Chondrocyte (in vitro differentiated cells): ENCODE data around the gene SCAANT1. TPM values are rescaled to one million over a fixed set of nuclear protein-coding genes. Genes with fewer than 3 reads are reported as not detected.
A peak's percentile ranks its signal among the peaks of the same experiment; 100 is the strongest.

Experiments used
- DNase-seq: peaks from one replicate; pipeline ENCODE4 v3.0.0; 2021; ENCODE audit warnings: mixed read lengths, low spot score
- H3K27ac Mint-ChIP-seq: one replicate; pipeline ENCODE4 v1.8.0; 2021; ENCODE audit warnings: mild to moderate bottlenecking, moderate library complexity, mixed read lengths; ENCODE audit not compliant: unreplicated experiment
- H3K27me3 Mint-ChIP-seq: 2 replicates; pipeline ENCODE4 v1.8.0; 2021; ENCODE audit warnings: low read depth, mixed read lengths
- H3K36me3 Mint-ChIP-seq: 2 replicates; pipeline ENCODE4 v1.8.0; 2021; ENCODE audit warnings: low read depth, mixed read lengths
- H3K4me1 Mint-ChIP-seq: 2 replicates; pipeline ENCODE4 v1.8.0; 2021; ENCODE audit warnings: low read depth, mild to moderate bottlenecking, mixed read lengths
- H3K4me3 Mint-ChIP-seq: one replicate; pipeline ENCODE4 v1.8.0; 2021; ENCODE audit warnings: mild to moderate bottlenecking, moderate library complexity, mixed read lengths; ENCODE audit not compliant: unreplicated experiment
- H3K9me3 Mint-ChIP-seq: 2 replicates; pipeline ENCODE4 v1.8.0; 2021; ENCODE audit warnings: low read depth, mixed read lengths
- total RNA-seq: library from RNA; stranded (reverse); gene quantifications from 3 replicates; pipeline ENCODE4 v1.2.1, GENCODE V29; 2021
- TF ChIP-seq, protein P1 (sequence below): fragments of 200-600 bp; sonication (generic); IDR thresholded peaks from 2 replicates; pipeline ENCODE4 v1.5.0; 2021; ENCODE audit warnings: antibody characterized with exemption, mild to moderate bottlenecking, moderate library complexity

Gene SCAANT1
- total RNA-seq, 1 donor from 2014 or later, result not detected

GRCh38 chr3:63864965-63865327, 47.2 kb downstream of the SCAANT1 start:
- TF ChIP-seq, protein P1, sequence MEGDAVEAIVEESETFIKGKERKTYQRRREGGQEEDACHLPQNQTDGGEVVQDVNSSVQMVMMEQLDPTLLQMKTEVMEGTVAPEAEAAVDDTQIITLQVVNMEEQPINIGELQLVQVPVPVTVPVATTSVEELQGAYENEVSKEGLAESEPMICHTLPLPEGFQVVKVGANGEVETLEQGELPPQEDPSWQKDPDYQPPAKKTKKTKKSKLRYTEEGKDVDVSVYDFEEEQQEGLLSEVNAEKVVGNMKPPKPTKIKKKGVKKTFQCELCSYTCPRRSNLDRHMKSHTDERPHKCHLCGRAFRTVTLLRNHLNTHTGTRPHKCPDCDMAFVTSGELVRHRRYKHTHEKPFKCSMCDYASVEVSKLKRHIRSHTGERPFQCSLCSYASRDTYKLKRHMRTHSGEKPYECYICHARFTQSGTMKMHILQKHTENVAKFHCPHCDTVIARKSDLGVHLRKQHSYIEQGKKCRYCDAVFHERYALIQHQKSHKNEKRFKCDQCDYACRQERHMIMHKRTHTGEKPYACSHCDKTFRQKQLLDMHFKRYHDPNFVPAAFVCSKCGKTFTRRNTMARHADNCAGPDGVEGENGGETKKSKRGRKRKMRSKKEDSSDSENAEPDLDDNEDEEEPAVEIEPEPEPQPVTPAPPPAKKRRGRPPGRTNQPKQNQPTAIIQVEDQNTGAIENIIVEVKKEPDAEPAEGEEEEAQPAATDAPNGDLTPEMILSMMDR, result no peak
- DNase-seq, result no peak
- peaks cover 2% of the 10 kb centered on the region for H3K36me3 Mint-ChIP-seq
- no peaks in the 10 kb centered on the region for H3K27me3 Mint-ChIP-seq
- H3K4me3 Mint-ChIP-seq, result peak overlapping the region; percentile 86
- H3K9me3 Mint-ChIP-seq, result no peaks in the 10 kb centered on the region
- H3K27ac Mint-ChIP-seq, result peak overlapping the region; percentile 78
- H3K4me1 Mint-ChIP-seq, result peaks cover 25% of the 10 kb centered on the region

GRCh38 chr3:63864008-63864964, 47.9 kb downstream of the SCAANT1 start:
- peaks cover 25% of the 10 kb centered on the region for H3K4me1 Mint-ChIP-seq
- TF ChIP-seq, protein P1, result no peak
- H3K27ac Mint-ChIP-seq, result peak overlapping the region; percentile 78
- no peaks in the 10 kb centered on the region for H3K9me3 Mint-ChIP-seq
- H3K4me3 Mint-ChIP-seq, result peak overlapping the region; percentile 86
- H3K27me3 Mint-ChIP-seq, result no peaks in the 10 kb centered on the region
- DNase-seq, result no peak
- peaks cover 2% of the 10 kb centered on the region for H3K36me3 Mint-ChIP-seq

DNA sequence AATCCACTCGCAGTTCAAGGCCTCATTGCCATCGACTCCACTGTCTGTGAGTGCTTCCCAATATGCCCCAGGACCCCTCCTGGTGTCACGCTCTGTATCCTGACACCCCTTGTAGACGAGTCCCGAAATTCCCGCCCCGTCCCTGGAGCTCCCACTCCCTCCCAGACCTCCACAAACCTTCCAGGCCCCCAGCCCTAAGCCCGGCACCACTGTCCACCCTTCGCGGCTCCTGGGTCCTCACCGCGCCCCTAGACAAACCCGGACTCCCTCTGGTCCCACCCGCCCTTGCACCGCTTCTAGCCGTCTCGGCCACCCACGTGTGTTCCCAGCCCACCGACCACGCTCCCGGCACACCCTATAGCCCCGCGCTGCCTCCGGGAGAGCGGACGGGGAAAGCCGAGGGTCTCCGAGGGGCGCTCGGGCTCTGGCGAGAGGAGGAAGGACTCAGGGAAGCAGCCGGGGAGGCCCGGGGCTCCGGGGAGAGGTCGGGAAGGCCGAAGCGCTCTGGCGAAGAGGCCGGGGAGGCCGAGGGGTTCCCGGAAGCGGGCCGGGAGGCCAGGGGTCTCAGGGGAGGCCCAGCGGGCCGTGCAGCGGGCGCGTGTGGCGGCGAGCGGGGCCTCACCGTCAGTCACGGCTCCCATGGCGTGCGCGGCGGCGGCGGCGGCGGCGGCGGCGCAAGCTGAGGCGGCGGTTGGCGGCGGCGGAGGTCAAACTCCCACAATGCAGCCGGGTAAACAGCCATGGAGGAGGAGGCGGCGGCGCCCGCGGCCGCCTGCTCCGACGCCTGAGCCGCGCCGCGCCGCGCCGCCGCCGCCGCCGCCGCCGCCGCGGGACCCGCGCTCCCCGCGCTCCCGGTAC, 48.8 kb downstream of the SCAANT1 start, which contains the start of the genes ATXN7 and THOC7:
Gene ATXN7, plus strand, starts transcription at position 718 of the 858 bp plus-strand sequence. CDS start 48,732 bp downstream, outside the sequence.
Gene THOC7, minus strand, starts transcription at position 656 of the 858 bp plus-strand sequence. Its CDS starts 15 bp downstream, at position 641.
- DNase-seq, result peak; percentile 92
- Mint-ChIP-seq H3K36me3 (peaks cover 2% of the 10 kb centered on the region), H3K27me3 (no peaks in the 10 kb centered on the region), H3K4me3 (peak within 1 kb of the TSS; percentile 92), H3K9me3 (no peaks in the 10 kb centered on the region), H3K27ac (peak within 1 kb of the TSS; percentile 89), H3K4me1 (peaks cover 25% of the 10 kb centered on the region)
- TF ChIP-seq, protein P1, result no peak

GRCh38 chr3:63862804-63863149, 49.4 kb downstream of the SCAANT1 start:
- no peak for DNase-seq
- H3K9me3 Mint-ChIP-seq, result no peaks in the 10 kb centered on the region
- H3K36me3 Mint-ChIP-seq, result peaks cover 2% of the 10 kb centered on the region
- H3K4me1 Mint-ChIP-seq, result peaks cover 26% of the 10 kb centered on the region
- H3K27me3 Mint-ChIP-seq, result no peaks in the 10 kb centered on the region
- TF ChIP-seq, protein P1, result no peak
- H3K27ac Mint-ChIP-seq, result peak overlapping the region; percentile 89
- peak overlapping the region; percentile 92 for H3K4me3 Mint-ChIP-seq

Other genes with a start within 250 kb of the SCAANT1 start
- not detected in 3 replicates for gene C3orf49, start 93.1 kb downstream of the SCAANT1 start, total RNA-seq
- 43.0 to 55.7 TPM (median 48.9 TPM) in 3 replicates for gene THOC7, start 48.6 kb downstream of the SCAANT1 start, total RNA-seq
- 19.1 to 20.6 TPM (median 19.5 TPM) in 3 replicates for gene ATXN7, start 48.5 kb downstream of the SCAANT1 start, total RNA-seq
- 64.2 to 86.4 TPM (median 65.0 TPM) in 3 replicates for gene PSMD6, start 111.1 kb upstream of the SCAANT1 start, total RNA-seq